Ectodermal cell (in vitro differentiated cells): ENCODE measurements around the gene APC2. TPM values are rescaled to one million over a fixed set of nuclear protein-coding genes. Genes with fewer than 3 reads are reported as not detected.

Experiments
- H3K27ac ChIP-seq: 2 replicates; pipeline ENCODE4 v1.7.0; 2013; ENCODE audit warnings: mild to moderate bottlenecking, low read depth, low read length; ENCODE audit not compliant: insufficient read depth, poor library complexity, severe bottlenecking
- H3K27me3 ChIP-seq: 2 replicates; pipeline ENCODE4 v1.7.0; 2013; ENCODE audit warnings: mild to moderate bottlenecking, low read length; ENCODE audit not compliant: insufficient read depth, control insufficient read depth, poor library complexity, severe bottlenecking
- H3K36me3 ChIP-seq: one replicate; pipeline ENCODE4 v1.7.0; 2013; ENCODE audit warnings: low read length; ENCODE audit not compliant: control insufficient read depth, insufficient read depth
- H3K4me1 ChIP-seq: one replicate; pipeline ENCODE4 v1.7.0; 2013; ENCODE audit warnings: low read length; ENCODE audit not compliant: control insufficient read depth, insufficient read depth
- H3K4me3 ChIP-seq: 2 replicates; pipeline ENCODE4 v1.7.0; 2013; ENCODE audit warnings: low read depth, low read length, control low read depth; ENCODE audit not compliant: insufficient read depth
- H3K9me3 ChIP-seq: 2 replicates; pipeline ENCODE4 v1.7.0; 2013; ENCODE audit warnings: mild to moderate bottlenecking, low read length, moderate library complexity; ENCODE audit not compliant: control insufficient read depth
- WGBS, 2 experiments: methylation state at CpG; one replicate each; pipeline ENCODE4 v1.1.7; 2013; ENCODE audit warnings: missing lambda C conversion rate in 2 of 2; 5-methylcytosine and 5-hydroxymethylcytosine counted together
- polyA plus RNA-seq, 4 experiments: library from polyadenylated mRNA; stranded (reverse); fragments of 50-300 nt; gene quantifications; one replicate each; pipeline ENCODE4 v1.2.3, GENCODE V29; 2013

Gene APC2
- polyA plus RNA-seq (2013, experiment 1 of 4) = 4.2 TPM
- 5.4 TPM for polyA plus RNA-seq (2013, experiment 2 of 4)
- 6.8 TPM for polyA plus RNA-seq (2013, experiment 3 of 4)
- polyA plus RNA-seq (2013, experiment 4 of 4) = 7.3 TPM

GRCh38 chr19:1449467-1450442, at the start of gene APC2:
Gene APC2, plus strand, starts transcription at chr19:1450121. Its CDS starts 2,881 bp downstream, at chr19:1453002.
- no peaks in the 10 kb centered on the region for H3K9me3 ChIP-seq
- 10% methylated on average over 74 of the region's 74 CpGs for WGBS, 2 experiments
- no peak within 1 kb of the TSS for H3K27ac ChIP-seq
- peaks cover 96% of the 10 kb centered on the region for H3K27me3 ChIP-seq
- H3K4me1 ChIP-seq = peaks cover 25% of the 10 kb centered on the region
- H3K36me3 ChIP-seq = no peaks in the 10 kb centered on the region
- peak within 1 kb of the TSS; percentile 30 for H3K4me3 ChIP-seq

GRCh38 chr19:1400281-1401137, 49.4 kb upstream of the APC2 start:
- Histone ChIP-seq H3K27me3 (peaks cover 4% of the 10 kb centered on the region), H3K36me3 (no peaks in the 10 kb centered on the region), H3K27ac (no peak overlapping the region), H3K4me3 (peak overlapping the region; percentile 68), H3K9me3 (no peaks in the 10 kb centered on the region), H3K4me1 (peaks cover 7% of the 10 kb centered on the region)
- 58% methylated on average over 36 of the region's 36 CpGs for WGBS, 2 experiments

GRCh38 chr19:1401138-1401888, 48.6 kb upstream of the APC2 start, which contains the start of gene GAMT:
Gene GAMT, minus strand, starts transcription at chr19:1401542. Its CDS starts 66 bp downstream, at chr19:1401476.
- Histone ChIP-seq H3K4me3 (peak within 1 kb of the TSS; percentile 68), H3K36me3 (no peaks in the 10 kb centered on the region), H3K4me1 (peaks cover 4% of the 10 kb centered on the region), H3K9me3 (no peaks in the 10 kb centered on the region), H3K27me3 (peaks cover 4% of the 10 kb centered on the region), H3K27ac (no peak within 1 kb of the TSS)
- 3% methylated on average over 87 of the region's 87 CpGs for WGBS, 2 experiments

- Histone ChIP-seq H3K27me3 (peaks cover 4% of the 10 kb centered on the region), H3K9me3 (no peaks in the 10 kb centered on the region), H3K27ac (no peak overlapping the region), H3K4me3 (peak overlapping the region; percentile 68), H3K4me1 (no peaks in the 10 kb centered on the region), H3K36me3 (no peaks in the 10 kb centered on the region)
- 86 to 88% methylated on average over 11 of the region's 11 CpGs for WGBS, 2 experiments
These were observed 48.1 kb upstream of the APC2 start for GRCh38 chr19:1401889-1402217.

GRCh38 chr19:1402411-1403070, 47.4 kb upstream of the APC2 start:
- Histone ChIP-seq H3K27ac (no peak overlapping the region), H3K36me3 (no peaks in the 10 kb centered on the region), H3K4me1 (no peaks in the 10 kb centered on the region), H3K9me3 (no peaks in the 10 kb centered on the region), H3K27me3 (peaks cover 4% of the 10 kb centered on the region), H3K4me3 (no peak overlapping the region)
- WGBS, 2 experiments = 90% methylated on average over 25 of the region's 25 CpGs

GRCh38 chr19:1406774-1407527, 43.0 kb upstream of the APC2 start:
- H3K27ac ChIP-seq = no peak overlapping the region
- WGBS, 2 experiments = 1% methylated on average over 72 of the region's 72 CpGs
- H3K4me3 ChIP-seq = peak overlapping the region; percentile 92
- H3K4me1 ChIP-seq = peaks cover 28% of the 10 kb centered on the region
- H3K27me3 ChIP-seq = no peaks in the 10 kb centered on the region
- no peaks in the 10 kb centered on the region for H3K36me3 ChIP-seq
- no peaks in the 10 kb centered on the region for H3K9me3 ChIP-seq

GRCh38 chr19:1407528-1408299, 42.2 kb upstream of the APC2 start, which contains the start of gene DAZAP1:
Gene DAZAP1, plus strand, starts transcription at chr19:1407586. Its CDS starts 188 bp downstream, at chr19:1407774.
- Histone ChIP-seq H3K27me3 (no peaks in the 10 kb centered on the region), H3K4me3 (peak within 1 kb of the TSS; percentile 92), H3K4me1 (peaks cover 28% of the 10 kb centered on the region), H3K9me3 (no peaks in the 10 kb centered on the region), H3K27ac (no peak within 1 kb of the TSS), H3K36me3 (no peaks in the 10 kb centered on the region)
- WGBS, 2 experiments = 0% methylated on average over 121 of the region's 121 CpGs

GRCh38 chr19:1408300-1409203, 41.4 kb upstream of the APC2 start:
- Histone ChIP-seq H3K27me3 (no peaks in the 10 kb centered on the region), H3K4me3 (peak overlapping the region; percentile 92), H3K9me3 (no peaks in the 10 kb centered on the region), H3K36me3 (no peaks in the 10 kb centered on the region), H3K4me1 (peaks cover 28% of the 10 kb centered on the region), H3K27ac (no peak overlapping the region)
- 2% methylated on average over 69 of the region's 69 CpGs for WGBS, 2 experiments
